Right ventricle myocardium inferior (tissue), 1 donor: ENCODE data around the gene AGAP2. TPM values are rescaled to one million over a fixed set of nuclear protein-coding genes. Genes with fewer than 3 reads are reported as not detected.
"Not testable (repeated sequence)": the region's sequence is repeated elsewhere in the genome, so short reads cannot be mapped to it uniquely, and the experiment has no call there.

ENCODE experiments used
- ATAC-seq: fragments of 200-7000 bp; cut with Tn5 transposase; one replicate; pipeline ENCODE4 v1.9.1; 2020; ENCODE audit warnings: mild to moderate bottlenecking, moderate library complexity
- DNase-seq: peaks from one replicate; pipeline ENCODE4 v3.0.0; 2021; ENCODE audit errors: missing footprints
- intact Hi-C: fragments of 100-400 bp; cut with DNase I; formaldehyde crosslinking; loops from one replicate; pipeline ENCODE4 v1.11.0; 2022
- long read RNA-seq: library from polyadenylated mRNA; unstranded; transcript quantifications from one replicate; pipeline ENCODE4 v2.0.0, GENCODE V29; 2021
- total RNA-seq: library from RNA; stranded (reverse); fragmentation: NEBNext Ultra II Directional; extraction: Animal tissue kit (Norgen Biotek cat#: 25700); gene quantifications from one replicate; pipeline ENCODE4 v1.2.1, GENCODE V29; 2021
- donor health status: DM: no; HTN: yes; CAD: no; lungs with severe emphysema.

AGAP2 gene
- 7.8 TPM for total RNA-seq
- long read RNA-seq: 0 reads

DNA sequence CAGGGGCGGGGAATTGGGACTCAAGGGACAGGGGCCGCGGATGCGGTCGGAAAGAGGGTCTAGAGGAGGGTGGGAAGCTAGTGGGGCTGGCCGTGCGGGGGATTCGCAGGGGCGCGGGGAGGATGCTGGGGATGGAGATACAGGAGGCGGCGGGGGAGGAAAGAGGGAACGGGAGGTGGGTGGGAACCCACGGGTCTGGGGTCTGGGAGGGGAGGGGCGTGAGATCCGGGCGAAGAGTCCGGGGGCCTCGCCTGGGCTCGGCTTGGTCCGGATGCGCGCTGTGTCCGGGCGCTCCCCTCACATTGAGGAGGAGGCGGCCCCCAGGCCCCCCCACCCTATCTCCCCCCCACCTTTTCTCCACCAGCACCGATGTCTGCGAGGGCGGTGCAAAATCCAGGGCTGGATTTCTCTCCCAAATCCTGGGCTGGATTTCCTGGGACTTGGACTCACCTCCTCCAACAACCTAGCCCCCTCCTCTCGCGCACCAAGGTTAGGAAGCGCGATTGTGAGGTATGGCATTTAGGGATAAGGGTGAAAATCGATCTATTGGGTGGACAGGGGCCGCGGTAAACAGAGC, at the start of gene AGAP2:
AGAP2 (minus strand) TSS at position 82 of the 577 bp plus-strand sequence. CDS start 496 bp downstream, outside the sequence.
- no peak for DNase-seq
- intact Hi-C loops: no loop called here
- ATAC-seq: no peak

DNA sequence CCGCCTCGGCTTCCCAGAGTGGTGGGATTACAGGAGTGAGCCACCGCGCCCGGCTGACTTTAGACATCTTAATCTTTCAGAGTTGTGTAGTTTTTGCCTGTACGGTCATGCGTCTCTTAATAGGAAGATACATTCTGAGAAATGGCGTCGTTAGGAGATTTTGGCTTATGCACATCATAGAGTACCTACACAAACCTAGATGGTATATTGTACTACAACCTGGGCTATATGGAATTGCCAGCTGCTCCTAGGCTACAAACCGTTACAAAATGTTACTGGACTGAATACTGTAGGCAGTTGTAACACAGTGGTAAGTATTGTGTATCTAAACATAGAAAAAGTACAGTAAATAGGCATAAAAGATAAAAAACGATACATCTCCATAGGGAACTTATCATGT, 45.3 kb upstream of the AGAP2 start:
- no peak for DNase-seq
- ATAC-seq: no peak
- intact Hi-C loops: no loop called here

DNA sequence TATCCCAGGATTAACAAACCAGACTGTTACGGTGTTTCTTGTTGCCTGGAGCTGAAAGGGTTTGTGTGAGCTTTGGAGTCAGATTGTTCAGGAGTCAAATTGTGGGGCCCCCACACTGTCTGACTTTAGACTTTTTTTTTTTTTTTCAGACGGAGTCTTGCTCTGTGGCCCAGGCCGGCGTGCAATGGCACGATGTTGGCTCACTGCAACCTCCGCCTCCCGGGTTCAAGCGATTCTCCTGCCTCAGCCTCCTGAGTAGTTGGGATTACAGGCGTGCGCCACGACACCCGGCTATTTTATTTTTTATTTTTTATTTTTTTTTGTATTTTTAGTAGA, 44.9 kb upstream of the AGAP2 start:
- DNase-seq: no peak
- intact Hi-C loops: no loop called here
- ATAC-seq: no peak

DNA sequence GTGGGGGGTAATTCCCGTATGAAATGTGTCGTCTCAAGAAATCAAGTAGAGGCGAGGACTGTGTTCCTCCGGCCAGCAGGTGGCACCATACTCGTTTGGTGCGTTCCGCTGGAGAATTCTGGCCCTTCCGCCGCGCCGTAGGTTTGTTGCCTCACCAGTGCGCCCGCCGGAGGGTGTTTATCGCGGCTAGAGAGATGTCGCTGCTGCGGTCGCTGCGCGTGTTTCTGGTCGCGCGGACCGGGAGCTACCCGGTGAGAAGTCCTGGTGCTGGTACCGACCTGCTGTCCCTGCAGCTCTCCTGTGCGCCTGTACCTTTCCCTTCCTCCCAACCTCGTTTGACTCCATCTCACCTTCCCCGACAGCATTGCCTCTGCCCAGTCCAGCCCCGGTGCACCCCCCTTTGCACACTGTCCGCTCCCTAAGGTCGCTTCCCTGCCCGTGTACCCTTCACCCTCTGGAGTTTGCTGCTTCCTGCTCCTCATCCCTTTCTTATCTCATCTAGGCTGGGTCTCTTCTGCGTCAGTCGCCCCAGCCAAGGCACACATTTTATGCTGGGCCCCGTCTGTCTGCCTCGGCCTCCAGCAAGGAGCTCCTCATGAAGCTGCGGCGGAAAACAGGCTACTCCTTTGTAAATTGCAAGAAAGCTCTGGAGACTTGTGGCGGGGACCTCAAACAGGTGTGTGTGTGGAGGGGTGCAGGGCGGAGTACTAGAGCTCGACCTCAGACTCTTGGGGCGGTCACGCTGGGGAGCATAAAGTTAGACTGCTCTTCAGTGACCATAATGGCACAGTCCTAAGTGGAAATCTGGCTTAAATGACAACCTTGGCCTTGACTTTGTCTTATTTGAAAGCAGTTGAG, 44.3 kb upstream of the AGAP2 start, which contains the start of gene TSFM:
TSFM (plus strand) TSS at position 180 of the 858 bp plus-strand sequence; CDS start at position 195, 15 bp downstream.
- intact Hi-C loops: loop anchor here (1.0 kb wide), 1 partner anchor 122 kb away; no protein-coding TSS in a partner anchor
- DNase-seq: peak; percentile 99
- ATAC-seq: peak; percentile 92

DNA sequence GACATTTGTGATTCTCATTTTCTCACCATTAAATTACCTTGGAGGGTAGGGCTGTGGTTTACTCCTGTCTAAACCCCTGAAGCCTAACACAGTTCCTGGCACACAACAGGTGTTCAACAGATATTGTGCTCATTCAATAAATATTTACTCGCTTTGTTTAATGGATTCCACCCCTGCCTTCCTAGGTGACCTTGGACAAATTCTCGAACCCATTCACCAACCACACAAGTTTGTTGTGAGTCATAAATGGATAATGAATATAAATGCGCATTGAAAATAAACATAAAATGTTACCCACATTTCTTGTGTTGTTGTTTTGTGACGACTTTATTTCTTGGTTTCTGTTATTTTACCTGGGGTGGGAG, 43.7 kb upstream of the AGAP2 start:
- DNase-seq: no peak
- intact Hi-C loops: loop anchor here (1.0 kb wide), 1 partner anchor 123 kb away; no protein-coding TSS in a partner anchor
- no peak for ATAC-seq

DNA sequence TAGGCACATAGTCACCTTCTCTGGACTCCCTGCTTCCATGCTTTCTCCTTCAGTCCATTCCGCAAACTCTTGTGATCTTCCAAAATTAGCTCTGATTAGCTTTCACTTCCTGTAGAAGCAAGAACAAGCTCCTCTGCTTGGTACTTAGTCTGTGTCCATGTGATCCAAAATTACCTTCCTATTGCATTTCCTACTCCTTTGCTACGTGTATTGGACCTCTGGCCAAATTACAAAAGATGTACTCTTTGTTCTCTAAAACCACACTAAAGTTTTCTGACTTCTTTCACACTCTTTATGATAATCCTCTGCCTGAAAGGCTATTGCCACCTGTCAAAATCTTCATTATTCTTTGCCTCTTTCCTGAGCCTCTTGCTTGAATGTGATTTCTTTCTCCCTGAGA, 43.3 kb upstream of the AGAP2 start:
- ATAC-seq: no peak
- no peak for DNase-seq
- intact Hi-C loops: loop anchor here (1.0 kb wide), 1 partner anchor 124 kb away; no protein-coding TSS in a partner anchor

DNA sequence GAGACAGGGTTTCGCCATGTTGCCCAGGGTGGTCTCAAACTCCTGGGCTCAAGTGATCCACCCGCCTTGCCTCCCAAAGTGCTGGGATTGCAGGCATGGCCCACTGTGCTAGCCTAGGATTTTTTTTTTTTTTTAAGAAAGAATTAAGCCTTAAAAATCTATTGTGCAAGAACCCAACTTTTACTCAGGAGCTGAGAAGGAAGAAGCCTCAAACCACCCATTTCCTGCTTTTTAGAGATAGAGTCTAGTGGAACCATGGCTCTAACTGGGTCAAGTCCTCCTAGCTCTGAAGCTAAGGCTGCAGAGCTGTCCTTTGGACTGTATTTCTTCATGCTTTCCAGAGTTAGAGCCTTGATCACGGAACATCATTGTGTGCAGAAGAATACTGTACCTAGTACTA, 42.7 kb upstream of the AGAP2 start:
- no peak for ATAC-seq
- DNase-seq: no peak
- intact Hi-C loops: no loop called here

DNA sequence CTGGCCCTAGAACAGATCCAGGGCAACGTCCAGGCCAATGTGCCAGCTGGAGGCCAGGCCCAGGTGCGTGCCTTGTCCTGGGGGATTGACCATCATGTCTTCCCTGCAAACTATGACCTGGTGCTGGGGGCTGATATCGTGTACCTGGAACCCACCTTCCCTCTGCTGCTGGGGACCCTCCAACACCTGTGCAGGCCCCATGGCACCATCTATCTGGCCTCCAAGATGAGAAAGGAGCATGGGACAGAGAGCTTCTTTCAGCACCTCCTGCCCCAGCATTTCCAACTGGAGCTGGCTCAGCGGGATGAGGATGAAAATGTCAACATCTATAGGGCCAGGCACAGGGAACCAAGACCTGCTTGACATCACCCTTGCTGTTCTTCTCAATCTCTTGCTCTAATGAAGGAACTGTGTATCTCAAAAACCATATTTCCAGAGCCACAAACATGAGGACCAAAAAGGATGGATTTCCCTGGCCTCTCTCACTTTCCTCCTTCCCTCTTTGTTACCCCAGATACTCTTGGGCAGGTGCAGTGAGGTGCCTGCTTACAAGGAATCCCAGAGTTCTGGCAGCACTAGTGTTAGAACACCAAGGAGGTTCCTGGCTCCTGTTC, 41.8 kb upstream of the AGAP2 start:
- ATAC-seq: no peak
- intact Hi-C loops: no loop called here
- DNase-seq: no peak

DNA sequence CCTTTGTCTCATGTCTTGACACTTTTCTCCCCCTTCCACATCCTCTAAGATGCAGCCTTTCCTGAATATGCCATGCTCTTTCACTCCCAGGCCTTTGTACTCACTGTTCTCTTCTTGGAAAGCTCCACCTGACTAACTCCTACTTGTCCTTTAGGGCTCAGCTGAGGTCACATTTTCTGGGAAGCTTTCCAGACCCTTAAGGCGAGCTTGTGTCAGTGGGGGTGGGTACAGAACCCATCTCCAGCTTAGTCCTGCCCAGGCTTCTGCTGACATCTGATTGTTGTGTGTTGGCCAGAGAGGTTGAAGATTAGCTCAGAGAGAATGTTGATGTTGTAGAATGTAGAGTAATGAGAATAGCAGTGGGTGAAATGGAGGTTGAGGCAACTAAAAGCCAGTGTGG, 41.2 kb upstream of the AGAP2 start:
- intact Hi-C loops: no loop called here

DNA sequence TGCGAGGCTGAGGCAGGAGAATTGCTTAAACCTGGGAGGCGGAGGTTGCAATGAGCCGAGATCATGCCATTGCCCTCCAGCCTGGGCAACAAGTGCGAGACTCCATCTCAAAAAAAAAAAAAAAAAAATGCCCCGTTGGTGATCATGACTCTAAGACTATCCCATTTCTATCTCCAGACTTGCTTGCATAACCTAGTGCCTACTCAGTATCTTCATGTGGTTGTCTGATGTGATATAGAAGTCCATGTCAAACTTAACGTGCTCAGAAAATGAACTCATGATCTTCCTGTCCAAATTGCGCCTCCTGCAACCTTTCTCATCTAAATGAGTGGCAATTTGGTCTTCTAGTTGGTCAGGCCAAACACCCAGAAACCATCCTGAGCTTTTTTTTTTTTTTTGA, 39.4 kb upstream of the AGAP2 start:
- intact Hi-C loops: no loop called here
- ATAC-seq: no peak
- no peak for DNase-seq

More for the DNA sequence above, 41.2 kb upstream of the AGAP2 start:
- no peak for DNase-seq
- ATAC-seq: no peak

DNA sequence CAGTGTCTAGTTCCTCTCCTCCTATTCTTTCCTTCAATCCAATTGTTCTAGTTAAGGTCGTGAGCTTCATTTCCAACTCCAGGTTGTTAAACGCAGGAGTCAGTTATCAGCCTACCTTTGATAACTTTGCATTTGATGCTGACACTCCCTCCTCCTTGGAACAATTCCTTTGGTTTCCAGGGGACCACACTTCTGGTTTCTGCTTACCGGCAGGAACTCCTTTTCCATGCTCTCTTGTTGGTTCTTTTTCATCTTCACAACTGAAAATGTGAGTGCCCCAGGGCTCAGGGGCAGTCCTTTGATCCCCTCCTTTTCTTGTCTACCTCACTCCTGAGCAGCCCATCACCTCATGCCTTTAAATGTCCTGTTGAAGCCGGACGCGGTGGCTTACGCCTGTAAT, 38.8 kb upstream of the AGAP2 start:
- ATAC-seq (no peak), DNase-seq (no peak)
- intact Hi-C loops: no loop called here

DNA sequence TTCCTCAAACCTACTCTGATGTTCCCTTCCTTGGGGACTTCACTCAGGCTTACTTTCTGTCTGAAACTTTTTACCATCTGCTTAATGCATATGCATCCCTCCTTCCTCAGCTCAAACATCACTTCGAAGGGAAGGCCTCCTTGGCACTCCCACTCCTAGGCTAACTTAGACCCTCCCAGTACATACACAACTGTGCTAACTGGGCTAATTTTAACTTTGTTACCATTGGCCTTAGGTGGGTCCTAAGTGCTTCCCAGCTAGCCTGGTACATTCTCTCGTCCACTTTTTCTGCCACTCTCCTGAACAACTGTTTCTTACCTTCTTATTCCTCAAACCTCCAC, 37.7 kb upstream of the AGAP2 start:
- ATAC-seq (no peak), DNase-seq (no peak)
- intact Hi-C loops: no loop called here

DNA sequence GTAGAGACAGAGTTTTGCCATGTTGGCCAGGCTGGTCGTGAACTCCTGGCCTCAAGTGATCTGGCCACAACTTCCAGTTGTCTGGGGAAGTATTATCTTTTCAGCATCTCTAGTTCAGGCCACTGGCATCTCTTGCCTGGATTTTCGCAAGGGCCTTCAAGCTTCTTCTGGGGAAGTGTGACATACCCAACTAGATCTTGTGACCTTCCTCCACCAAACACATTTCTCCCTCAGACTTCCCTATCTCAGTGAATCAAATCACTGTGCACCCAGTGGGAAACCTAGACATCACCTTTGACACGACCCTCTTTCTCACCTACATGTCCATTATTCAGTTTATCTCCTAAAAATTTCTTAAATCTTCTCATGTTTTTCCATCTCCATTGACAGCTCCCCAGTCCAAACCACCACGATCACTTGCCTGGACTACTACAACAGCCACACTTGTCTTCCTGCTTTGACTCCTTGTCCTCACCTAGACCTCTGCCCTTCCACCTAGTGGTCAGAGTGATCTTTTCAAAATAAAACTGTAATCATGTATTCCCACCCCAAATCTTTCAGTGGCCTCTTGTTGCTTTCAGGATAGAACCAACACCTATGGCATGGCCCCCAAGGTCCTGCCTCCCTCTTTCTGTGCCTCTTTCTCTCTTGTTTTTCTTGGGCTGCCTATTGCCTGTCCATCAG, 37.2 kb upstream of the AGAP2 start:
- ATAC-seq: no peak
- intact Hi-C loops: no loop called here
- no peak for DNase-seq

DNA sequence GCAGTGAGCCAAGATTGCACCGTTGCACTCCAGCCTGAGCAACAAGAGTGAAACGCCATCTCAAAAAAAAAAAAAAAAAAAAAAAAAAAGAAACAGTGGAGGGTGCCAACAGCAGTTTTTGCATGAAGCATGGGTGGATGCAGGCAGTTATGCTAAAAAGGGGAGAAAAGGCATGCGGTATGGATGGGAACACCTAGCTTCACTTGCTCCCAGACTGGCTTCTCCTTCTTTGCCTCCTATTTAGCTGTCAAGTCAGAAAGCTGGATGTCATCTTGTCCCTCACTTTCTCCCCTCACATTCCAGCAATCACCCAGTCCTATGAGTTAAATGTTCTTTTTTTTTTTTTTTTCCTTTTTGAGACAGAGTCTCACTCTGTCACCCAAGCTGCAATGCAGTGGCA, 36.5 kb upstream of the AGAP2 start:
- no peak for DNase-seq
- intact Hi-C loops: no loop called here
- ATAC-seq: no peak

DNA sequence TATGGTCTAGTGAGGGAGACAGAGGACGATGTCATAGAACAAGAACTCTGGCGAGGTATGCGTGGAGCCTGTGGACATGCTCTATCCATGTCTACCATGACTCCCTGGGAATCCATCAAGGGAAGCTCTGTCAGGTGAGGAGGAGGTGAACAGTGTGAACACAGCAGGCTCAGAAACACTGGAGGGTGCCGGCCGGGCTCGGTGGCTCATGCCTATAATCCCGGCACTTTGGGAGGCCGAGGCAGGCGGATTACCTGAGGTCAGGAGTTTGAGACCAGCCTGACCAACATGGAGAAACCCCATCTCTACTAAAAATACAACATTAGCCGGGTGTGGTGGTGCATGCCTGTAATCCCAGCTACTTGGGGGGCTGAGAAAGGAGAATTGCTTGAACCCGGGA, 36.1 kb upstream of the AGAP2 start:
- ATAC-seq, intact Hi-C loops, DNase-seq: not testable (repeated sequence)

DNA sequence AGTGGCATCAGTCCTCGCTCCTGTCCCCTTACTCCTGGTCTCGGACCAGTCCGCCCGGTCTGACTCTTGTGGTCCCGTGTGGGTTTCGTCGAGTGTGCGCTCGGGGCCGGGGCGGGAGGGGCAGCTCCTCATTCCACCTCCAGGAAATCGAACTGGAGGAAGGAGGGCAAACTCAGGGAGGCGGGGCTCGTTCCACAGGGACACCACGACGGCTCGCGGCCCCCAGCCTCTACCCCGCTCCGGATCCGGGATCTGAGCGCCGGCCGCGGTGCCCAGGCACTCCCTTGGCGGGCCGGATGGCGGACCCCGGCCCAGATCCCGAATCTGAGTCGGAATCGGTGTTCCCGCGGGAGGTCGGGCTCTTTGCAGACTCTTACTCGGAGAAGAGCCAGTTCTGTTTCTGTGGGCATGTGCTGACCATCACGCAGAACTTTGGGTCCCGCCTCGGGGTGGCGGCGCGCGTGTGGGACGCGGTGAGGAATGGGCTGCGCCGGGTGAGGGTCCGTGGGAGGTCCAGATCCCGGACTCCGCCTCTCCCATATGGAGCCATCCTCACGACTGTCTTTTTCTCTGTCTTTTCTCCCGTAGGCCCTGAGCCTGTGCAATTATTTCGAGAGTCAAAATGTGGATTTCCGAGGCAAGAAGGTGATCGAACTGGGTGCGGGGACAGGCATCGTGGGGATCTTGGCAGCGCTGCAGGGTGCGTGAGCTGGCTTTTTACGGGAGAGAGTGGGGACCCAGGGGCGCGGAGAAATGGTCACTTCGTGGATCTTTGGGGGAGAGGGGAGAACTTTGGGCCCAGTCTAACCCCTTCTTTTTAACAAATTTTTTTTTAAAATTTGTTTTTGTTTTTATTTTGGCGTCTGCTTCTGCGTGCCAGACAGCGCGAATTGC, 34.1 kb upstream of the AGAP2 start, which contains the start of gene EEF1AKMT3:
EEF1AKMT3 (plus strand) TSS at position 186 of the 894 bp plus-strand sequence; CDS start at position 297, 111 bp downstream.
- DNase-seq (peak; percentile 76), ATAC-seq (peak; percentile 61)
- intact Hi-C loops: no loop called here

DNA sequence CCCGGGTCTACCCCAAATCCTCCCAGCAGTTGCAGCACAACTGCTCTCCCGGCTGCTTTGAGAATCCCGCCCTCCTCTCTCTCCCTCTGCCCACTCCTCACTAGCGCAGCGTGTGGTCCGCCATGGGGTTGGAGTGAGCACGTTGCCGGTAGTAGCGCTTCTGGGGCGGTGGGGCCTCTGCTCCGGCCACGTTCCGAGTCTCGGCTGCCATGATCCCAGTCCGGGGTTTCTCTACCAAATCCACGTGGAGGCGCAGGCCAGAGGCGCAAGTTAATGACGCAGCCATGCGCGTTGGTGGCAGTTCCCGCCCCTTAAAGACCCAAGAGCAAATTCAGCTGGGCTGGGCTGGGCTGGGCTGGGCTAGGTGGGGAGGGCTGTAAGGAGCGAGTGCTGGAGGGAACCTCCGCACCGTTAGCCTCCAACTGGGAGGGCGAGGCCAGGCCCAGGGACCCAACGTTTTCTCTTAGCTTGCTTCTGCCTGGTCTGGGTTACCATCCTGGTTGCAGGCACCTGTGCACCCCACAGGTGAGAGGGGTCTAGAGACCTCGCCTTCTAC, 33.4 kb upstream of the AGAP2 start, which contains the start of gene METTL1:
METTL1 (minus strand) TSS at position 233 of the 556 bp plus-strand sequence; CDS start at position 211, 22 bp downstream.
- ATAC-seq (peak; percentile 96), DNase-seq (peak; percentile 97)
- intact Hi-C loops: no loop called here
